ENCODE results near the gene RHEX. TPM values are rescaled to one million over a fixed set of nuclear protein-coding genes. Genes with fewer than 3 reads are reported as not detected.
"Not testable (repeated sequence)": the region's sequence is repeated elsewhere in the genome, so short reads cannot be mapped to it uniquely, and the experiment has no call there.

The RHEX gene, protein sequence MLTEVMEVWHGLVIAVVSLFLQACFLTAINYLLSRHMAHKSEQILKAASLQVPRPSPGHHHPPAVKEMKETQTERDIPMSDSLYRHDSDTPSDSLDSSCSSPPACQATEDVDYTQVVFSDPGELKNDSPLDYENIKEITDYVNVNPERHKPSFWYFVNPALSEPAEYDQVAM
- total RNA-seq: not detected in 2 replicates

DNA sequence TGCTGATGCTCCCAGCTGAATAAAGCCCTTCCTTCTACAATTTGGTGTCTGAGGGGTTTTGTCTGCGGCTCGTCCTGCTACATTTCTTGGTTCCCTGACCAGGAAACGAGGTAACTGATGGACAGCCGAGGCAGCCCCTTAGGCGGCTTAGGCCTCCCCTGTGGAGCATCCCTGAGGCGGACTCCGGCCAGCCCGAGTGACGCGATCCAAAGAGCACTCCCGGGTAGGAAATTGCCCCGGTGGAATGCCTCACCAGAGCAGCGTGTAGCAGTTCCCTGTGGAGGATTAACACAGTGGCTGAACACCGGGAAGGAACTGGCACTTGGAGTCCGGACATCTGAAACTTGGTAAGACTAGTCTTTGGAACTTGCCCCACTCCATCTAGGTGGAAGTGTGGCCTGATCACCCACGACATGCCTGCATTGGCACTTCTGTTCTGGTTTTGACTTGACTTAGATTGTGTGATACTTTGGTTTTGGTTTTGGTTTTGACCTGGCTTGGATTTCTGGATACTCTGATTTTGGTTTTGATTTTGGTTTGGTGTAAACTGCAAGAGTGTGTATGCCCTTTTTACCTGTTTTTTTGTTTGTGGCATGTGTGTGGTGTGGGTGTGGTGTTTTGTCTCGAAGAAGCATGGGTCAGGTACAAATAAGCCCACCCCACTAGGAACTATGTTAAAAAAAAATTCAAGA, at the start of gene RHEX:
RHEX (plus strand) TSS at position 255 of the 692 bp plus-strand sequence. CDS start 44,656 bp downstream, outside the sequence.
- Mint-ChIP-seq H3K27me3 (ENCODE audit: low read depth) (peaks cover 40% of the 10 kb centered on the region), H3K4me1 (ENCODE audit: low read depth) (peaks cover 23% of the 10 kb centered on the region)
- H3K36me3 Mint-ChIP-seq (ENCODE audit: low read depth); intact Hi-C loops (cut with micrococcal nuclease); H3K27ac Mint-ChIP-seq; H3K9me3 Mint-ChIP-seq; H3K4me3 Mint-ChIP-seq (ENCODE audit: low read depth): not testable (repeated sequence)
- DNase-seq (ENCODE audit: low spot score): peak; percentile 24

- intact Hi-C loops (cut with micrococcal nuclease): no loop called here
- peaks cover 10% of the 10 kb centered on the region for H3K27me3 Mint-ChIP-seq (ENCODE audit: low read depth)
- H3K9me3 Mint-ChIP-seq: no peaks in the 10 kb centered on the region
- DNase-seq (ENCODE audit: low spot score): no peak
- peaks cover 23% of the 10 kb centered on the region for H3K4me1 Mint-ChIP-seq (ENCODE audit: low read depth)
- H3K36me3 Mint-ChIP-seq (ENCODE audit: low read depth): no peaks in the 10 kb centered on the region
- H3K27ac Mint-ChIP-seq: no peak overlapping the region
- H3K4me3 Mint-ChIP-seq (ENCODE audit: low read depth): no peak overlapping the region
Measured at GRCh38 chr1:206003854-206004800, 48.8 kb upstream of the RHEX start.

GRCh38 chr1:206004826-206005225, 48.1 kb upstream of the RHEX start:
- Mint-ChIP-seq H3K36me3 (ENCODE audit: low read depth) (no peaks in the 10 kb centered on the region), H3K9me3 (no peaks in the 10 kb centered on the region), H3K27me3 (ENCODE audit: low read depth) (peaks cover 10% of the 10 kb centered on the region), H3K4me1 (ENCODE audit: low read depth) (peaks cover 23% of the 10 kb centered on the region), H3K27ac (no peak overlapping the region), H3K4me3 (ENCODE audit: low read depth) (no peak overlapping the region)
- intact Hi-C loops (cut with micrococcal nuclease): no loop called here
- DNase-seq (ENCODE audit: low spot score): no peak

DNA sequence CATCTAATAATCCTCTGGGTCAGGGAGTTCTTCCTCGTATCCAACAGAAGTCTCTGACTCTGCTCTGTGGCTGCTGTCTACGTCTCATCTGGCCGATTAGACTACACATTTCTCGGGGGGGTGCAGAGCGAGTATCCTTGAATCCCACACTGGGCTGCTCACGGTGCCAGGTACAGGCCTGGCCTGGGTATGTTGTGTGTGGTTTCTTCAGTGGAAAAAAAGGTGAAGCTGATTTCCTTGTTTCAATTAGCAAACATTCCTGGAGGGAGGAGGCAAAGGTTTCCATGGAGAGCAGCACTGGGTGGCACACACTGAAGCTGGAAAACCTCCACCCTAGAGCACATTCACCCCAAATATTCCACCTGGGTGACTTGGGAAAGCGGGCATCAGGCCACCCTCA, 47.7 kb upstream of the RHEX start:
- Mint-ChIP-seq H3K27me3 (ENCODE audit: low read depth) (peaks cover 10% of the 10 kb centered on the region), H3K4me3 (ENCODE audit: low read depth) (no peak overlapping the region), H3K36me3 (ENCODE audit: low read depth) (no peaks in the 10 kb centered on the region), H3K4me1 (ENCODE audit: low read depth) (peaks cover 23% of the 10 kb centered on the region), H3K27ac (no peak overlapping the region), H3K9me3 (no peaks in the 10 kb centered on the region)
- intact Hi-C loops (cut with micrococcal nuclease): no loop called here
- no peak for DNase-seq (ENCODE audit: low spot score)

DNA sequence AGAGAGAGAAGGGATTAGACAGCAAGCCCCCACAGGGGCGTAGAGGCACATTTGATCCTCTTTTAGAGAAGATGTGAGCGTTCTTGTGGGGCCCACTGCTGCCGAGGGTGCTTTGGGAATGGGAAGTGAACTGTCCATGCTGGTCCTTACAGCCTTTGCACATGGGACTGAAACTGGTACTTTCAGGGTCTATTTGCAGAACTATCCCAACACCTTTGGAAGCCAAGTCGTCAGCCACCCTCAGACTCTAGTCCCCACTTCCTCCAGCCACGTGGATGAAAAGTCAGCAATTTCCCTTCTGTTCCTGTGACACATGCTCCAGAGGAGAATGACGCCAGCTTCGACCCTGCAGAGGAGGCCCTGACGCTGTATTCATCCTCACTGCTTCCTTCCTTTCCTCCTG, 47.2 kb upstream of the RHEX start:
- H3K36me3 Mint-ChIP-seq (ENCODE audit: low read depth): no peaks in the 10 kb centered on the region
- H3K27me3 Mint-ChIP-seq (ENCODE audit: low read depth): peaks cover 10% of the 10 kb centered on the region
- no peaks in the 10 kb centered on the region for H3K9me3 Mint-ChIP-seq
- H3K4me3 Mint-ChIP-seq (ENCODE audit: low read depth): no peak overlapping the region
- intact Hi-C loops (cut with micrococcal nuclease): no loop called here
- H3K4me1 Mint-ChIP-seq (ENCODE audit: low read depth): peaks cover 27% of the 10 kb centered on the region
- no peak overlapping the region for H3K27ac Mint-ChIP-seq
- DNase-seq (ENCODE audit: low spot score): no peak

- intact Hi-C loops (cut with micrococcal nuclease): no loop called here
- H3K27me3 Mint-ChIP-seq (ENCODE audit: low read depth): peaks cover 10% of the 10 kb centered on the region
Measured at GRCh38 chr1:206006946-206007345, 46.0 kb upstream of the RHEX start.

DNA sequence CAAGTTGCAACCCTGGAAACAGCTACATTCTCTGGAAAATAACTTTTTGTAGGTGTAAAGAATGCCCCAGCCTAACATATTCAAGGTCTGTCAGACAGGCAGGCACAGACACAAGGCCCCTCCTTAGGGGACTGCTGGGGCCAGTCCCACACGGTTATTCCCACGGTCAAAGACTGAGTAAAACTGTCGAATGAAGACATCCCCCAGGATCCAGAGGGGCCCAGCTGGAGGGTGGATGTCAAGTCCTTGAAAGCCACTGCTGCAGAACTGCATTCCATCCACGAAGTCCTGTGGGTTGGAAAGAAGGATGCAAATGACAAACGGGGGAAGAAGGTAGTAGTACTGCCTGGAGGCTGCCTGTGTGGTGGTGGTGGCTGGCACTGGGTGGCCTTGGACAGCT, 42.9 kb upstream of the RHEX start:
- no peaks in the 10 kb centered on the region for H3K9me3 Mint-ChIP-seq
- H3K27me3 Mint-ChIP-seq (ENCODE audit: low read depth): peaks cover 9% of the 10 kb centered on the region
- intact Hi-C loops (cut with micrococcal nuclease): no loop called here
- DNase-seq (ENCODE audit: low spot score): no peak
- no peaks in the 10 kb centered on the region for H3K36me3 Mint-ChIP-seq (ENCODE audit: low read depth)
- peaks cover 35% of the 10 kb centered on the region for H3K4me1 Mint-ChIP-seq (ENCODE audit: low read depth)
- H3K27ac Mint-ChIP-seq: no peak overlapping the region
- no peak overlapping the region for H3K4me3 Mint-ChIP-seq (ENCODE audit: low read depth)

More at GRCh38 chr1:206006946-206007345, 46.0 kb upstream of the RHEX start:
- Mint-ChIP-seq H3K27ac (no peak overlapping the region), H3K9me3 (no peaks in the 10 kb centered on the region), H3K4me1 (ENCODE audit: low read depth) (peaks cover 30% of the 10 kb centered on the region), H3K4me3 (ENCODE audit: low read depth) (no peak overlapping the region), H3K36me3 (ENCODE audit: low read depth) (no peaks in the 10 kb centered on the region)
- no peak for DNase-seq (ENCODE audit: low spot score)

DNA sequence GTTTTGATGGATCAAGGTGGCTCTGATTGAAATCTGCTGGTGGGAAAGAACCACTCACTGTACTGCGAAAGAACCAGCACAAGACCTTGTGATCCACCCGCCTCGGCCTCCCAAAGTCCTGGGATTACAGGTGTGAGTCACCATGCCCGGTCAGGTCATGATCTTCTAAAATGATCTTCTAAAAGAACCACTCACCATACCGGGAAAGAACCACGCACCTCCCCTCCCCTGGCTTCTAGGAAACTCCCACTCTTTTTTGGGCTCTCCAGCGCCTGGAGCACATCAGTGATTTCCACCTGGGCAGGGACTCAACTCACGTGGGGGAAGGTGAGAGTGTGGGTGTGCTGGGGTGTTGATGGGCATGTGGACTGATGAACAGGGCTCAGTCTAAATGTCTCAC, 41.9 kb upstream of the RHEX start:
- Mint-ChIP-seq H3K4me3 (ENCODE audit: low read depth) (no peak overlapping the region), H3K27me3 (ENCODE audit: low read depth) (peaks cover 8% of the 10 kb centered on the region), H3K27ac (no peak overlapping the region), H3K9me3 (no peaks in the 10 kb centered on the region), H3K4me1 (ENCODE audit: low read depth) (peaks cover 33% of the 10 kb centered on the region), H3K36me3 (ENCODE audit: low read depth) (no peaks in the 10 kb centered on the region)
- intact Hi-C loops (cut with micrococcal nuclease): no loop called here
- no peak for DNase-seq (ENCODE audit: low spot score)

- Mint-ChIP-seq H3K27me3 (ENCODE audit: low read depth) (peaks cover 10% of the 10 kb centered on the region), H3K4me3 (ENCODE audit: low read depth) (no peak overlapping the region), H3K36me3 (ENCODE audit: low read depth) (no peaks in the 10 kb centered on the region), H3K4me1 (ENCODE audit: low read depth) (peaks cover 29% of the 10 kb centered on the region), H3K9me3 (no peaks in the 10 kb centered on the region), H3K27ac (no peak overlapping the region)
- DNase-seq (ENCODE audit: low spot score): no peak
- intact Hi-C loops (cut with micrococcal nuclease): no loop called here
Measured at GRCh38 chr1:206012086-206012859, 40.7 kb upstream of the RHEX start.

GRCh38 chr1:206013026-206013795, 39.8 kb upstream of the RHEX start:
- peaks cover 29% of the 10 kb centered on the region for H3K4me1 Mint-ChIP-seq (ENCODE audit: low read depth)
- H3K27ac Mint-ChIP-seq: no peak overlapping the region
- H3K9me3 Mint-ChIP-seq: no peaks in the 10 kb centered on the region

GRCh38 chr1:206014601-206015000, 38.4 kb upstream of the RHEX start:
- Mint-ChIP-seq H3K4me1 (ENCODE audit: low read depth) (peaks cover 29% of the 10 kb centered on the region), H3K4me3 (ENCODE audit: low read depth) (no peak overlapping the region), H3K36me3 (ENCODE audit: low read depth) (no peaks in the 10 kb centered on the region), H3K27me3 (ENCODE audit: low read depth) (peaks cover 22% of the 10 kb centered on the region), H3K27ac (no peak overlapping the region), H3K9me3 (no peaks in the 10 kb centered on the region)
- intact Hi-C loops (cut with micrococcal nuclease): no loop called here
- no peak for DNase-seq (ENCODE audit: low spot score)

More at GRCh38 chr1:206013026-206013795, 39.8 kb upstream of the RHEX start:
- H3K27me3 Mint-ChIP-seq (ENCODE audit: low read depth): peaks cover 14% of the 10 kb centered on the region
- no peak for DNase-seq (ENCODE audit: low spot score)
- no peaks in the 10 kb centered on the region for H3K36me3 Mint-ChIP-seq (ENCODE audit: low read depth)
- intact Hi-C loops (cut with micrococcal nuclease): no loop called here
- H3K4me3 Mint-ChIP-seq (ENCODE audit: low read depth): no peak overlapping the region

GRCh38 chr1:206015071-206015470, 37.9 kb upstream of the RHEX start:
- H3K4me3 Mint-ChIP-seq (ENCODE audit: low read depth): no peak overlapping the region
- intact Hi-C loops (cut with micrococcal nuclease): no loop called here
- peaks cover 22% of the 10 kb centered on the region for H3K27me3 Mint-ChIP-seq (ENCODE audit: low read depth)
- no peaks in the 10 kb centered on the region for H3K9me3 Mint-ChIP-seq
- H3K4me1 Mint-ChIP-seq (ENCODE audit: low read depth): peaks cover 29% of the 10 kb centered on the region
- no peak for DNase-seq (ENCODE audit: low spot score)
- H3K36me3 Mint-ChIP-seq (ENCODE audit: low read depth): no peaks in the 10 kb centered on the region
- no peak overlapping the region for H3K27ac Mint-ChIP-seq
